K562 (cell line): ENCODE measurements around the gene ISYNA1. TPM values are rescaled to one million over a fixed set of nuclear protein-coding genes. Genes with fewer than 3 reads are reported as not detected.
A peak's percentile ranks its signal among the peaks of the same experiment; 100 is the strongest.

Source experiments
- CBFA2T3 ChIP-seq: fragments of 450-650 bp; IDR thresholded peaks from 2 replicates; pipeline ENCODE4 v1.6.1; 2017
- CBX5 ChIP-seq: IDR thresholded peaks from 2 replicates; pipeline ENCODE4 v1.6.1; 2014; ENCODE audit warnings: low read depth, borderline replicate concordance
- CREB1 ChIP-seq, 2 experiments: sonication (generic) in 1 of 2; formaldehyde crosslinking in 1 of 2; IDR thresholded peaks; 2 replicates each; pipeline versions ENCODE4 v1.6.1 to v1.8.0; 2012 to 2022; ENCODE audit warnings: inconsistent platforms in 1 of 2, mild to moderate bottlenecking in 1 of 2, missing genetic modification reagents in 1 of 2, moderate library complexity in 1 of 2
- CTBP1 ChIP-seq: fragments of 450-650 bp; IDR thresholded peaks from 2 replicates; pipeline ENCODE4 v1.6.1; 2016; ENCODE audit warnings: borderline replicate concordance
- CTCF ChIP-seq, 3 experiments: IDR thresholded peaks in 2 of 3; conservative IDR thresholded peaks in 1 of 3; 2 replicates each; pipeline ENCODE4 v1.5.1; 2011 to 2012; ENCODE audit warnings: low read length in 3 of 3, mild to moderate bottlenecking in 3 of 3, control low read depth in 2 of 3, improper control_type of control experiment in 1 of 3, inconsistent platforms in 1 of 3, low read depth in 1 of 3, mixed read lengths in 1 of 3, moderate library complexity in 1 of 3; ENCODE audit not compliant: insufficient read depth in 2 of 3
- FIP1L1 ChIP-seq: fragments of 200-400 bp; formaldehyde crosslinking; IDR thresholded peaks from 2 replicates; pipeline ENCODE4 v1.6.1; 2018; ENCODE audit warnings: mild to moderate bottlenecking, low read depth, low read length; ENCODE audit not compliant: poor library complexity, severe bottlenecking
- NCOA4 ChIP-seq: fragments of 450-650 bp; IDR thresholded peaks from 2 replicates; pipeline ENCODE4 v1.6.1; 2018; ENCODE audit warnings: mild to moderate bottlenecking; ENCODE audit not compliant: partially characterized antibody
- NFATC3 ChIP-seq: fragments of 450-650 bp; IDR thresholded peaks from 2 replicates; pipeline ENCODE4 v1.6.1; 2017; ENCODE audit warnings: mild to moderate bottlenecking
- NFIX ChIP-seq: fragments of 250-450 bp; sonication (Bioruptor Pico); IDR thresholded peaks from 2 replicates; pipeline ENCODE4 v1.4.0; 2020; ENCODE audit warnings: low read depth, mild to moderate bottlenecking, moderate library complexity
- PML ChIP-seq: IDR thresholded peaks from 2 replicates; pipeline ENCODE4 v1.6.1; 2012; ENCODE audit warnings: low read length, inconsistent platforms
- POLR2AphosphoS2 ChIP-seq: IDR thresholded peaks from 2 replicates; pipeline ENCODE4 v1.6.1; 2012; ENCODE audit warnings: low read length, improper control_type of control experiment
- POLR2G ChIP-seq: fragments of 200-400 bp; formaldehyde crosslinking; IDR thresholded peaks from 2 replicates; pipeline ENCODE4 v1.6.1; 2017; ENCODE audit warnings: low read depth, mild to moderate bottlenecking, antibody characterized with exemption, low read length, moderate library complexity
- PTTG1 ChIP-seq: fragments of 450-650 bp; IDR thresholded peaks from 2 replicates; pipeline ENCODE4 v1.6.1; 2016; ENCODE audit warnings: low read depth, mild to moderate bottlenecking, missing genetic modification characterization, missing compliant biosample characterization
- SIN3B ChIP-seq: fragments of 450-650 bp; IDR thresholded peaks from 2 replicates; pipeline ENCODE4 v1.6.1; 2017; ENCODE audit warnings: low read depth, mild to moderate bottlenecking, moderate library complexity
- TCFL5 ChIP-seq: fragments of 250-450 bp; sonication (Bioruptor Pico); conservative IDR thresholded peaks from 2 replicates; pipeline ENCODE4 v1.6.1; 2021; ENCODE audit warnings: mild to moderate bottlenecking, moderate library complexity, matching md5 sums
- ZKSCAN8 ChIP-seq: fragments of 200-800 bp; sonication (Bioruptor generic); IDR thresholded peaks from 2 replicates; pipeline ENCODE4 v1.6.1; 2016; ENCODE audit warnings: missing genetic modification characterization, missing compliant biosample characterization
- ZNF253 ChIP-seq: fragments of 250-450 bp; sonication (Bioruptor Pico); conservative IDR thresholded peaks from 2 replicates; pipeline ENCODE4 v1.6.1; 2021; ENCODE audit warnings: mild to moderate bottlenecking
- ZNF324 ChIP-seq: fragments of 250-450 bp; sonication (Bioruptor Pico); IDR thresholded peaks from 2 replicates; pipeline ENCODE4 v1.4.0; 2020; ENCODE audit warnings: mild to moderate bottlenecking
- polyA plus RNA-seq, 8 experiments: library from polyadenylated mRNA; depleted of rRNA in 4 of 8; stranded (reverse) in 5 of 8; unstranded in 3 of 8; fragments of >200 nt; fragmentation: Nextera tagmentation in 2 of 8; fragmentation: Illumina TruSeq in 1 of 8; extraction: Ambion mirVana in 2 of 8; extraction: Trizol in 1 of 8; gene quantifications; 2 replicates each; pipeline versions ENCODE4 v1.2.1 to v1.2.3, GENCODE V29; 2011 to 2014; ENCODE audit warnings: inconsistent platforms in 1 of 8, missing spikeins in 1 of 8
- total RNA-seq, 7 experiments: library from RNA; depleted of rRNA in 6 of 7; stranded (reverse); fragments of >200 nt in 6 of 7; fragmentation: Illumina TruSeq in 2 of 7; extraction: Trizol in 2 of 7; gene quantifications; 2 replicates each; pipeline versions ENCODE4 v1.2.1 to v1.2.3, GENCODE V29; 2011 to 2021; ENCODE audit warnings: low replicate concordance in 1 of 7
- TF ChIP-seq, protein P1 (sequence below): fragments of 450-650 bp; IDR thresholded peaks from 2 replicates; pipeline ENCODE4 v1.6.1; 2016; ENCODE audit warnings: missing biosample characterization, missing genetic modification characterization
- TF ChIP-seq, protein P2 (sequence below): fragments of 450-650 bp; formaldehyde crosslinking; IDR thresholded peaks from 2 replicates; pipeline ENCODE4 v1.4.0; 2022; ENCODE audit warnings: missing genetic modification characterization
- TF ChIP-seq, protein P3 (sequence below): sonication (generic); formaldehyde crosslinking; IDR thresholded peaks from 2 replicates; pipeline ENCODE4 v1.9.0; 2022; ENCODE audit warnings: mild to moderate bottlenecking, missing genetic modification reagents
- TF ChIP-seq, protein P4 (sequence below): sonication (generic); formaldehyde crosslinking; IDR thresholded peaks from 2 replicates; pipeline ENCODE4 v1.8.0; 2023; ENCODE audit warnings: mild to moderate bottlenecking, missing genetic modification reagents

ISYNA1 gene
- total and polyA plus RNA-seq, 9 of the 15 experiments (the other 6 are each of a cell fraction or from before 2014, with no cell fraction given), result 21.8 to 460 (median 93.2) TPM

DNA sequence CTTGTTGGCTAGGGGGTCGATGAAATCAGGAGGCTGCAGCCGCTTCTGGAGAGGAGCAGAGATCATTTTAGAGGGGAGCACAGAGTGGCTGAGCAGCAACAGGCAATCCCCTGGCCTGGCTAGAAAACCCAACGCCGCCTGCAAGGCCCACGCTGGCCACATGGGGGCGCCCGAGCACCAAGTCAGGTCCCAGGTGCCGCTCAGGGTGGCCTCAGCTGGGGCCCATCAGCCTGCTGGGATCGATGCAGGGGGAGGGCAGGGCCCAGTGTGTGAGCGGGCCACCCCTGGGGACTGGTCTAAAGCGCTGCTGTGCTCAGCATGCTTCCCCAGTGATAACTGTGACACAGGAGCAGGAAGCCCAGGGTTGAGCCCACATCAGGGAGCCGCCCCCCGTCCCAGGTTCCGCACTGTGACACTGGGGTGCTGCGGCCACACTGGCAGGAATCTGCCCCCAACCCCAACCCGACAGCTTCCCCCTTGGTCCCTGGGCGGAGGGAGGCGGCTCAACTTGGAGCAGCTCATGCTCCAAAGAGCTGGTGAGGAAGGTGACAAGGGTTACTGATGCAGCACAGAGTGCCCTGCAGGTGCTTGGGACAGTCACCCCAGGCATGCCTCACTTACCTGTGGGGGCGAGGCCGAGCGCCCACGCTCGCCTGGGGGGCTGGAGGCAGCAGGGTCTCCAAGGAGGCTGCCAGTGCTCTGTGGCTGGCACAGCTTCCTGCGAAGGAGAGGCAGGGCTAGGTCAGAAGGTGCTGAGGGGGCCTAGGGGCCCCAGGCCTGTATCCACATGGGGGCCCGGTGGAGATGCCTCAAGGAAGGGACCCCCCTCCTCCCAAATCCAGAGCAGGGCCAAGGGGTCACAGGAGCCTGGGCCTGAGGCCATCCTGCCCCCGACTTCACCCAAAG lies 13.3 kb upstream of the ISYNA1 start (continued):
- TF ChIP-seq, protein P1, sequence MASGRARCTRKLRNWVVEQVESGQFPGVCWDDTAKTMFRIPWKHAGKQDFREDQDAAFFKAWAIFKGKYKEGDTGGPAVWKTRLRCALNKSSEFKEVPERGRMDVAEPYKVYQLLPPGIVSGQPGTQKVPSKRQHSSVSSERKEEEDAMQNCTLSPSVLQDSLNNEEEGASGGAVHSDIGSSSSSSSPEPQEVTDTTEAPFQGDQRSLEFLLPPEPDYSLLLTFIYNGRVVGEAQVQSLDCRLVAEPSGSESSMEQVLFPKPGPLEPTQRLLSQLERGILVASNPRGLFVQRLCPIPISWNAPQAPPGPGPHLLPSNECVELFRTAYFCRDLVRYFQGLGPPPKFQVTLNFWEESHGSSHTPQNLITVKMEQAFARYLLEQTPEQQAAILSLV, result no peak
- TF ChIP-seq CTCF (IDR thresholded peaks at IDR 0.05 in 2 of 3, conservative IDR thresholded peaks at IDR 0.05 in 1 of 3; ENCODE audit: insufficient read depth in 2 of 3, low read depth in 1 of 3, low read length in 3 of 3) (peak; percentile 92 to 94 (median 93)), POLR2AphosphoS2 (no peak), SIN3B (no peak), ZKSCAN8 (CRISPR knock-in tag) (no peak), ZNF324 (CRISPR knock-in tag) (no peak), POLR2G (no peak), CREB1 (IDR thresholded peaks at IDR 0.05) (no peak; the same call in 1 of the 2 replicates), CREB1 (CRISPR knock-in tag; IDR thresholded peaks at IDR 0.05) (no peak), PTTG1 (no peak), CBFA2T3 (peak; percentile 20; the same call in 1 of the 2 replicates), ZNF253 (CRISPR knock-in tag) (no peak), FIP1L1 (no peak), NFIX (no peak), NCOA4 (no peak), PML (no peak), TCFL5 (CRISPR knock-in tag) (no peak), CBX5 (no peak), NFATC3 (no peak), CTBP1 (no peak)
- TF ChIP-seq, protein P2, sequence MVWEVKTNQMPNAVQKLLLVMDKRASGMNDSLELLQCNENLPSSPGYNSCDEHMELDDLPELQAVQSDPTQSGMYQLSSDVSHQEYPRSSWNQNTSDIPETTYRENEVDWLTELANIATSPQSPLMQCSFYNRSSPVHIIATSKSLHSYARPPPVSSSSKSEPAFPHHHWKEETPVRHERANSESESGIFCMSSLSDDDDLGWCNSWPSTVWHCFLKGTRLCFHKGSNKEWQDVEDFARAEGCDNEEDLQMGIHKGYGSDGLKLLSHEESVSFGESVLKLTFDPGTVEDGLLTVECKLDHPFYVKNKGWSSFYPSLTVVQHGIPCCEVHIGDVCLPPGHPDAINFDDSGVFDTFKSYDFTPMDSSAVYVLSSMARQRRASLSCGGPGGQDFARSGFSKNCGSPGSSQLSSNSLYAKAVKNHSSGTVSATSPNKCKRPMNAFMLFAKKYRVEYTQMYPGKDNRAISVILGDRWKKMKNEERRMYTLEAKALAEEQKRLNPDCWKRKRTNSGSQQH (CRISPR knock-in tag), result no peak
- TF ChIP-seq, protein P3, sequence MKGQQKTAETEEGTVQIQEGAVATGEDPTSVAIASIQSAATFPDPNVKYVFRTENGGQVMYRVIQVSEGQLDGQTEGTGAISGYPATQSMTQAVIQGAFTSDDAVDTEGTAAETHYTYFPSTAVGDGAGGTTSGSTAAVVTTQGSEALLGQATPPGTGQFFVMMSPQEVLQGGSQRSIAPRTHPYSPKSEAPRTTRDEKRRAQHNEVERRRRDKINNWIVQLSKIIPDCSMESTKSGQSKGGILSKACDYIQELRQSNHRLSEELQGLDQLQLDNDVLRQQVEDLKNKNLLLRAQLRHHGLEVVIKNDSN, result peak; percentile 29; the same call in 1 of the 2 replicates
- TF ChIP-seq, protein P4, sequence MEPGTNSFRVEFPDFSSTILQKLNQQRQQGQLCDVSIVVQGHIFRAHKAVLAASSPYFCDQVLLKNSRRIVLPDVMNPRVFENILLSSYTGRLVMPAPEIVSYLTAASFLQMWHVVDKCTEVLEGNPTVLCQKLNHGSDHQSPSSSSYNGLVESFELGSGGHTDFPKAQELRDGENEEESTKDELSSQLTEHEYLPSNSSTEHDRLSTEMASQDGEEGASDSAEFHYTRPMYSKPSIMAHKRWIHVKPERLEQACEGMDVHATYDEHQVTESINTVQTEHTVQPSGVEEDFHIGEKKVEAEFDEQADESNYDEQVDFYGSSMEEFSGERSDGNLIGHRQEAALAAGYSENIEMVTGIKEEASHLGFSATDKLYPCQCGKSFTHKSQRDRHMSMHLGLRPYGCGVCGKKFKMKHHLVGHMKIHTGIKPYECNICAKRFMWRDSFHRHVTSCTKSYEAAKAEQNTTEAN (CRISPR knock-in tag), result no peak
